GM12864 (cell line): ENCODE results near the gene TENM3.

Experiments
- DNase-seq: peaks from one replicate; pipeline ENCODE4 v3.0.0-alpha.2; 2011; ENCODE audit warnings: low read depth
- H3K4me3 ChIP-seq: 2 replicates; pipeline ENCODE4 v1.5.1; 2011; ENCODE audit warnings: mild to moderate bottlenecking, low read depth, low read length, control low read depth
- CTCF ChIP-seq: IDR thresholded peaks from 2 replicates; pipeline ENCODE4 v1.5.1; 2011; ENCODE audit warnings: low read depth, mild to moderate bottlenecking, moderate library complexity, low read length, control low read depth, inconsistent platforms; ENCODE audit errors: missing control alignments

TENM3 gene

GRCh38 chr4:182576601-182577289 is 333.5 kb downstream of the TENM3 start:
- TF ChIP-seq CTCF, result no peak
- DNase-seq, result no peak
- H3K4me3 ChIP-seq, result no peak overlapping the region

GRCh38 chr4:182577411-182577810 is 334.2 kb downstream of the TENM3 start:
- TF ChIP-seq CTCF, result no peak
- no peak overlapping the region for H3K4me3 ChIP-seq
- DNase-seq, result no peak

- DNase-seq, result no peak
- no peak overlapping the region for H3K4me3 ChIP-seq
- no peak for TF ChIP-seq CTCF
Measured at GRCh38 chr4:182578402-182578801, 335.2 kb downstream of the TENM3 start.

- no peak for DNase-seq
- TF ChIP-seq CTCF, result no peak
- H3K4me3 ChIP-seq, result no peak overlapping the region
Measured at GRCh38 chr4:182582245-182582644, 339.0 kb downstream of the TENM3 start.

- TF ChIP-seq CTCF, result no peak
- DNase-seq, result no peak
- H3K4me3 ChIP-seq, result no peak overlapping the region
Measured at GRCh38 chr4:182583703-182584415, 340.7 kb downstream of the TENM3 start.

GRCh38 chr4:182585321-182585720 is 342.1 kb downstream of the TENM3 start:
- TF ChIP-seq CTCF, result no peak
- no peak overlapping the region for H3K4me3 ChIP-seq
- no peak for DNase-seq
